Left colon (tissue), 2 donors: Measurements from ENCODE around the gene DST. TPM values are rescaled to one million over a fixed set of nuclear protein-coding genes. Genes with fewer than 3 reads are reported as not detected.

Experiments
- ATAC-seq: fragments of 200-7000 bp; cut with Tn5 transposase; one replicate; pipeline ENCODE4 v1.9.1; 2020; ENCODE audit warnings: mild to moderate bottlenecking, moderate library complexity
- DNase-seq, 2 donors: peaks; one replicate each; pipeline ENCODE4 v3.0.0-alpha.2; 2020
- intact Hi-C, 2 donors: fragments of 100-400 bp; cut with DNase I in 1 of 2; cut with micrococcal nuclease in 1 of 2; formaldehyde crosslinking; loops; one replicate each; pipeline versions ENCODE4 v1.11.2 to v1.14.0; 2022; cut with DNase I, micrococcal nuclease
- total RNA-seq, 2 donors: library from RNA; stranded (reverse); fragmentation: NEBNext Ultra II Directional; extraction: Animal tissue kit (Norgen Biotek cat#: 25700); gene quantifications; one replicate each; pipeline ENCODE4 v1.2.1, GENCODE V29; 2021
- donor health status: DM: no; HTN: no; CAD: no.
- donor health status: DM: yes; HTN: yes; CAD: no.

Gene DST
- total RNA-seq, 2 donors from 2014 or later = 179 to 332 TPM

DNA sequence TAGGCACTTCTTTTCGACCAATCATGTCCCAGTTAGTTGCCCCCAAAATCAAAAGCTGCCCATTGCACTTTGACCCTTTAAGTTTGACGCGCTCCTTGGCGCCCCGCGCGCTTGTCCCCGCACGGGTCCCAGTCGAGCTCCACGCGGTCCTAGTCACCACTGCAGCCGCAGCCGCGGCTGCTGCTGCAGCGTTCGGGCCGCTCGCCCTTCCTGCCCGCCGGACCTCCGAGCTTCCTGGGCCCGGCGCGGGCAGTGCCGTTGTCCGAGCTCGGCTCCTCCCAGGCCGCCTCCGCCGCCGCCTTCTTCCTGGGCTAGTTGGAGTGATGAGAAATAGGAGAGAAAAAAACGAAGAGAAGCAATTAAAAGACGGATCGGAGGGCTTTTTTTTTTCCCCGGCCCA lies 209.6 kb downstream of the DST start:
- DNase-seq (no peak), ATAC-seq (no peak)
- intact Hi-C loops = no loop called here

DNA sequence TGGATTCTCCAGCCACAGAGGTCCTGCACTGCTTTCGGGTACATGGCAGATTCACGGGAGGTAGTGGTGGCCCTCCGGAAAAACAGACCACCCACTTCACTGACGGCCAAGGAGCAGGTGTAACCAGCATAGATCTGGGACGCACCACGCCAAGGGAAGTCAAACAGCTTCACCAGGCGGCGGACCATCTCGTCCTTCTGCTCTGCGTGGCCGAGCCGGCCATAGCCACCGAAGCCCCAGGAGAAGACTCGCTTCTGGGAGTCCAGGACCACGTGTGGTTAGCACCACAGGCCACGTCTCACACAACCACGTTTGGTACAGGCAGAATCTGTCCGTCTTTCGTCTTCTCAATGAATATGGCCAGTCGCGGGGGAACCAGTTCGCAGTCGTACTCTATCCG lies 210.5 kb downstream of the DST start:
- no peak for ATAC-seq
- DNase-seq = no peak
- intact Hi-C loops = no loop called here

DNA sequence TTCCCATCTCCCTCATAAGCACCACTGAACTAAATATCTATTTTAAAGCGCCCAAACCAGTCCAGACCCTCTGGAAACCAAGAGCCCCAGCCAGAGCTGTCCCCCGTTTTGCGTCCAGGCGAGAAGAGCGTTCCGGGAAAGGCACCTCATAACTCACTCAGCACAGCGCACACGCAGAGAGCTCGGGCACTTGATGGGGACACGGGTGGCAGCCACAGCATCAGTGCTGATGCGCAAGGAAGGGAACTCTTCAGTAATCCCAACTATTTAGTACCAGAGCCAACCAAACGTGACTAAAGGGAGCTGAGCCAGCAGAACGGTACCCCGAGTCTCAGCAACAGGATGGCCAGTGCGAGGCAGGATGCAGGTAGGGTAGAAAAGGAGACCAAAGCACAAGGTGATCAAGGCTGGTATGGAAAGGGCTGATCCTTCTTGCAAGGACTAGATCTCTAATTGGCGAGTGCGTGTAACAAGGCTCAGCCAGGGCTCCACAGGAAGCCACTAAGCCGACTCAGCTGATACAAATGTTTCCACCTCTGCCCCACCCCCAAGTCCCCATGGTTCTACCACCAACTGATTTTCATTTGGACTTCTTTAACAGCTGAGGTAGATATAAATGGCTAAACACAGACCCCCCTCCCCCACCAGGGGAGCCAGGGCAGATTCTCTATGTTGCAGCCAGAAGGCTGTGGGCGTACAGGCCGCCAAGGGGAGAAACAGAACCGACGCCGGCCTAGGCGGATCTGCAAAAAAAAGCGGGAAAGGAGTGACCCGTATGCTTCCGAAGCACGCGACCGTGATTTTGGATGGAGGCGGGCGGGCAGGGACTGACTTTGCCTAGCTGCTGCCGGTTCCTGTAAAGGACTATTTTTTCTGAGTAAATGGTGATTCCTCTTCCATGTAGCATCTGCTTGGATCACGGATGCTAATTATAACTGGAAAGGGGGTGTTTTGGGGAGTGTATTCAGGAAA lies 211.8 kb downstream of the DST start:
- intact Hi-C loops = no loop called here
- DNase-seq (no peak), ATAC-seq (no peak)

DNA sequence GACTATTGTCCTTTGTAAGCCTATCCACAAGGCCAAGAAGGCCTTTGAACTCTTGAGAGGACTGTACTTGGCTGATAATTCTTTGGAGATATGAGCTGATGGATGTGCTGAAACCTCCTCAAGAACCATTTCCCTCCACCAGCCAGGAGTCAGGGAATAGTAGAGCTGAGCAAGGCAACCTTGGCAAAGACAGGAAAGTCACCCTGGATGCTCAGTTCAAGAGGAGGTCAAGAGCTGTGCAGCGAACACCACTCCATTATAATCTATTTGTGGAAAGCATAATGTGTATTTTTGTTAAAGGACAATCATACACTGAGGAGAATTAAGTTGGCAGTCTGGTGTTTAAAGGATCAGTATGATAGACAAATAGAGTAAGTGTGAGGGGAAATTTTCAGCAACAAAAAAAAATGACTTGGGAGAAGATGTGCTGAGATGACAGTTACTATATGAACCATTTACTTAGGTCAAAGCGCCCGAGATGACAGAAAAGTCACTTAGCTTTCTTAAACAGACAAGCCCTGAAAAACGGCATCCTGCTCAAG lies 218.1 kb downstream of the DST start:
- no peak for ATAC-seq

DNA sequence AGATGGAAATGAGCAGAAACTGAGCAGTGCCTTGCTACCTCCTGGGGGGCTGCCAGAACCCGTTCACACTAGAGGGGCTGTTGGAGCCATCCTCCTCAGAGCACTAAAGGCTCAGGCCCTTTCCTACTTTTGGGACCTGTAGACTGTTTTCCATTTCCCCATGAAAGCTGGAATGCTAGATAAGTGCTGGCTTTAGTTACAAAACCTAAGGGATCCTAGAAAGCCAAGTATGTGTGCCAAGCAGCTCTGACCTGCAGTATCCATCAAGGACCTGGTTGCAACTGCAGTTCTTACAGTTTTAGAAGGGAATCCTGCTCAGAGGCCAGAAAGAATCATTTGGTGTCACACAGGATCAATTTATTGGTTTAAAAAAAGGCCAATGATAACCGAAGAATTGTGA lies 218.6 kb downstream of the DST start:
- ATAC-seq = no peak
- no peak for DNase-seq
- intact Hi-C loops = no loop called here

More for the DNA sequence above, 218.1 kb downstream of the DST start:
- no peak for DNase-seq
- intact Hi-C loops = no loop called here

DNA sequence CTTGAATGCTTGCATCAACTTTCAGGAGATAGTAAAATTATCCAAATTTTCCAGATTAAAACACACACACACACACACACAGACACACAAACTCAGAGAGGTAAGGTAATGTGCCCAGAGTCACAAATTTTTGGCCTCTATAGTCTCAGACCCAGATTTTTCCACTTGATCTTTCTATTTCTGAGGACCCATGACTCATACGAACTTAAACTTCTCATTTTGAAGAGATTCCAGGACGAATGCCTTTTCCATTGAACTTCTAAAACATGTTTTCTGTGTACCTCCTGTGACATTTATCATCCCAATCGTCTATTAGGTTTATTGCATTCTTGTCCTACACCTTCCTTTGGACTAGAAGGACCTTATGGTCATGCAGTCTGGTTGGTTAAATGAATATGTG lies 222.4 kb downstream of the DST start:
- DNase-seq (no peak), ATAC-seq (no peak)
- intact Hi-C loops = no loop called here

DNA sequence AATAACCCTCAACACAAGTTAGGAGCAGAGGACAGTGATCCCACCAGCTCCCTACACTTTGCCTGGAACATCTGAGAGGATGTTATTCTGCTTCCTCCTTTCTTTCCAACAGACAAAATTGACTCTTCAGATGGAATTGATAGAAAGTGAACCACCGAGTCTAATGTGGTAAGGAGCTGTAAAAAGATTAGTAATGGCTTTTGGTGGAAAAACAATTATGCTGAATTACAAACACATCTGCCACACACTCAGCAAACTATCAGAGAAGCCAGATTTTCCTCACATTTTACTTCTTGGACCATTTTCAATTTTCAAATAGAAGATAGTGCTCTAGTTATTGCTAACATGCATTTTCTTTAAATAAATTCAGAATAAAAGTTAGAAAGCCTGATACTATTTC lies 223.5 kb downstream of the DST start:
- intact Hi-C loops = no loop called here
- ATAC-seq (no peak), DNase-seq (no peak)

DNA sequence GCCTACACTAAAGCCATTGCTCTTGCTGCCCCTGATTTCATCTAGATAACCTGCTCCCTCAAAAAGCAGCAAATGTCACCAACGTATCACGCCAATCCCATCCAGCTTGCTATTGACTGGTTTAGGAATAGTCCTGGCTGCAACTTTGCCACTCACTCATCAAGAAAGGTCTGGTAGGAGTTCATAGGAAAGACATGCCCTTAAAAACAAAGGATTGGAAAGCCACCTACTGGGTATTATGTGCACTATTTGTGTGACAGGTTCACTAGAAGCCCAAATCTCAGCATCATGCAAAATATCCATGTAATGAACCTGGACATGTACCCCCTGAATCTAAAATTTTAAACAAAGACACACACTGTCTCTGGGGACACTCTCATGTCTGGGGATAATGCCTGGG lies 224.9 kb downstream of the DST start:
- ATAC-seq = no peak
- intact Hi-C loops = no loop called here
- DNase-seq = no peak

DNA sequence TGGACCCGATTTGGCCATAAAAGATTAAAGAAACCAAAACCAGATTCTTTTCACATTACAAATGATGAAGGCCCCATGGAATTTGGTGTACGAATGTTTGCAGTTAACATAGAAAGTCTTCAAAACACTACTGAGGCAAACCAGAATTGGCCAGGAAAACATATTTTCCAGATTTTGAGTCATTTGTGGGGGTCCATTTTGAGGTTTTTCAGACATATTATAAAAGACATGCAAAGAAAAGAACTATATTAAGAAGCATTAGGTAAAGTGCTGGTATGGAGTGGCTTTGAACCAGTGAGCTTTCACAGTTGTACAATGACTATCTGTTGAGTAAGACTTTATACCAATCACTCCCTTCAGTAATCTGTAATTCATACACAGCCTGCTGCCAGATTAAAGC lies 226.4 kb downstream of the DST start:
- ATAC-seq = no peak
- DNase-seq = no peak
- intact Hi-C loops = no loop called here

DNA sequence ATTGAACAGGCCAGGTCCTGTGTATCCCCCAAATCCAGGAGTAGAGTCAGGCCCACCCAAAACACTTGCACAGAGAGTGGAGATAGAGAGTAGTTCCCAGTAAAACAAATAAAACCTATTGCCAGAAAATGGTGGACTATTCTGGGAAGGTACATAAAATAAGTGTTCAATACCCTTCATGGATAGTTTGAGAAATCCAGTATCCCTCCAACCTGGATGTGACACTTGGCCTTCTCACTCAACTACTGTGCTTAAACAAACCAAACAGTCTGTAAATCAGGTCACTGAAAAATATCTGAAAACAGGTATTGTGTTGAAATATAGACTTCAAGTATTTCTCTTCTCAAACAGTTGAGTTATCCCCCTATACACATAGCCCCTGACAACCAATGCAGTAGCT lies 233.7 kb downstream of the DST start:
- ATAC-seq = no peak
- no peak for DNase-seq
- intact Hi-C loops = no loop called here
